Measurements from ENCODE around the gene CBX1. TPM values are rescaled to one million over a fixed set of nuclear protein-coding genes. Genes with fewer than 3 reads are reported as not detected.

The CBX1 gene
- total and polyA plus RNA-seq, 2 of the 8 experiments (the other 6 are each of a cell fraction or from before 2014, with no cell fraction given), result 38.7 to 173 TPM

DNA sequence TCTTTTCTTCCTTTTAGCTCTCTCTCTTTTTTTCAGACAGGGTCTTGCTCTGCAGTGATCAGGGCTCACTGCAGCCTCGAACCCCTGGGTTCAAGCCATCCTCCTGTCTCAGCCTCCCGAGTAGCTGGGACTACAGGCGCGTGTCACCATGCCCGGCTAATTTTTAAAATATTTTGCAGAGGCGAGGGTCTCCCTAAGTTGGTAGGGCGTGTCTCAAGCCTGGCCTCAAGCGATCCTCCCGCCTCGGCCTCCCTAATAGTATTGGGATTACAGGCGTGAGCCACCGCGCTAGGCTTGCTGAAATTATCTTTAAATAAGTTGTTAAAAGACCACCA, 5.5 kb upstream of the CBX1 start:
- Histone ChIP-seq H3K4ac (replicated peaks; ENCODE audit: insufficient read length, low read depth, low read length) (no peak overlapping the region), H2AK5ac (ENCODE audit: low read depth, low read length) (no peak overlapping the region), H3K4me3 (ENCODE audit: extremely low read depth in 1 of 4, insufficient read depth in 2 of 4, low read depth in 3 of 4, low read length in 4 of 4) (peak overlapping the region; percentile 82 to 95 (median 88)), H3K79me1 (ENCODE audit: low read depth, low read length) (no peaks in the 10 kb centered on the region), H3K23me2 (ENCODE audit: low read depth, low read length) (peaks cover 10% of the 10 kb centered on the region), H3K27me3 (replicated peaks in 1 of 4; ENCODE audit: control insufficient read depth in 3 of 4, extremely low read depth in 1 of 4, insufficient read depth in 3 of 4, low read length in 3 of 4) (no peaks in the 10 kb centered on the region), H3K79me2 (ENCODE audit: control insufficient read depth in 1 of 2, insufficient read depth in 2 of 2, low read length in 2 of 2) (peaks cover 4 to 36% of the 10 kb centered on the region in 2 experiments), H3K56ac (replicated peaks; ENCODE audit: insufficient read length, low read depth, low read length) (no peak overlapping the region), H2AFZ (ENCODE audit: low read length) (peak overlapping the region; percentile 98), H3K9me3 (ENCODE audit: insufficient read depth in 2 of 2, low read depth in 1 of 2, low read length in 1 of 2) (no peaks in the 10 kb centered on the region), H2BK15ac (ENCODE audit: low read length) (peak overlapping the region; percentile 81; the same call in 1 of the 2 replicates), H4K8ac (ENCODE audit: extremely low read depth, insufficient read depth, low read length) (0 out of 2 replicates have a peak overlapping the region, but pooled peaks have one; percentile 11), H2BK5ac (ENCODE audit: low read depth, low read length) (no peak overlapping the region), H2BK20ac (ENCODE audit: low read length) (no peak overlapping the region), H4K20me1 (replicated peaks in 1 of 2; ENCODE audit: control insufficient read depth in 1 of 2, insufficient read depth in 2 of 2, low read length in 2 of 2) (no peaks in the 10 kb centered on the region), H3K23ac (ENCODE audit: insufficient read length) (no peak overlapping the region), H3K36me3 (ENCODE audit: control insufficient read depth in 2 of 4, insufficient read depth in 4 of 4, low read length in 3 of 4) (no peaks in the 10 kb centered on the region), H3K9ac (replicated peaks in 1 of 4; ENCODE audit: extremely low read depth in 1 of 4, low read depth in 3 of 4, low read length in 3 of 4) (peak overlapping the region in 2 of 4 experiments; percentile 5 to 65; a peak in 3 of 7 replicates), H3K18ac (ENCODE audit: extremely low read depth, low read length) (no peak overlapping the region), H4K91ac (replicated peaks; ENCODE audit: insufficient read length, low read length) (no peak overlapping the region), H3K27ac (ENCODE audit: low read depth, low read length) (no peak overlapping the region), H3K4me1 (replicated peaks in 1 of 4; ENCODE audit: control insufficient read depth in 3 of 4, insufficient read depth in 4 of 4, low read length in 3 of 4) (no peaks in the 10 kb centered on the region; a peak in 1 of 7 replicates), H2BK12ac (ENCODE audit: low read depth, low read length) (no peak overlapping the region), H2BK120ac (replicated peaks; ENCODE audit: low read depth, low read length) (no peak overlapping the region), H3K14ac (ENCODE audit: insufficient read length) (no peak overlapping the region), H3K4me2 (ENCODE audit: insufficient read depth in 1 of 2, low read depth in 2 of 2, low read length in 2 of 2) (peak overlapping the region; percentile 87 to 91), H4K5ac (ENCODE audit: insufficient read length, low read depth, low read length) (no peak overlapping the region)
- ChIA-PET POLR2A (ENCODE audit: partially characterized antibody) (interaction anchor here (1.0 to 4.6 kb wide), 11 partner anchors 9 to 165 kb away, joined by 3 to 36 read pairs (median 4); partner anchors contain the start of genes NFE2L1 and PNPO), CTCF (ENCODE audit: partially characterized antibody) (interaction anchor here (0.9 to 6.0 kb wide), 9 partner anchors 10 to 111 kb away, joined by 3 to 33 read pairs (median 11); no protein-coding TSS in a partner anchor)
- no peak for FAIRE-seq
- WGBS, 2 experiments (ENCODE audit: extremely low coverage in 1 of 2, insufficient coverage in 1 of 2, insufficient read length in 1 of 2, insufficient replicate concordance in 2 of 2, low coverage in 1 of 2, low lambda C conversion rate in 2 of 2, missing lambda C conversion rate in 1 of 2), result 81% methylated on average over 13 of the region's 13 CpGs; no CpG with 5 or more reads in 1 of the 2 experiments
- TF ChIP-seq BACH1 (IDR thresholded peaks at IDR 0.05; ENCODE audit: low read length), result no peak
- no peak for TF ChIP-seq KDM4A (IDR thresholded peaks at IDR 0.05; ENCODE audit: low read depth, low read length, severe bottlenecking)
- no peak for TF ChIP-seq CTBP2 (IDR thresholded peaks at IDR 0.05; ENCODE audit: borderline replicate concordance, insufficient read depth, insufficient read length, low read length)
- TF ChIP-seq SIN3A (conservative IDR thresholded peaks at IDR 0.05 in 1 of 2, IDR thresholded peaks at IDR 0.05 in 1 of 2; ENCODE audit: low read depth in 1 of 2, low read length in 2 of 2), result no peak
- TF ChIP-seq BRCA1 (IDR thresholded peaks at IDR 0.05; ENCODE audit: low read depth, low read length), result no peak
- TF ChIP-seq RAD21 (IDR thresholded peaks at IDR 0.05 in 1 of 2, conservative IDR thresholded peaks at IDR 0.05 in 1 of 2; ENCODE audit: low read depth in 2 of 2, low read length in 2 of 2), result no peak
- TF ChIP-seq TAF7 (optimal IDR thresholded peaks at IDR 0.05; ENCODE audit: borderline replicate concordance, low read depth, low read length), result no peak
- TF ChIP-seq CREB1 (IDR thresholded peaks at IDR 0.05), result no peak
- TF ChIP-seq TBP (IDR thresholded peaks at IDR 0.05; ENCODE audit: low read depth, low read length), result no peak
- no peak for TF ChIP-seq POU5F1 (IDR thresholded peaks at IDR 0.05; ENCODE audit: low read depth, low read length)
- TF ChIP-seq, protein P1, sequence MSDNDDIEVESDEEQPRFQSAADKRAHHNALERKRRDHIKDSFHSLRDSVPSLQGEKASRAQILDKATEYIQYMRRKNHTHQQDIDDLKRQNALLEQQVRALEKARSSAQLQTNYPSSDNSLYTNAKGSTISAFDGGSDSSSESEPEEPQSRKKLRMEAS (IDR thresholded peaks at IDR 0.05), result no peak
- no peak for DNase-seq (ENCODE audit: low read depth in 1 of 2, low spot score in 2 of 2)
